ENCODE results near the gene SMG6. TPM values are rescaled to one million over a fixed set of nuclear protein-coding genes. Genes with fewer than 3 reads are reported as not detected.

The SMG6 gene
- total and polyA plus RNA-seq, 2 of the 13 experiments (the other 11 are each of a cell fraction or from before 2014, with no cell fraction given), result 4.6 to 14.6 TPM

DNA sequence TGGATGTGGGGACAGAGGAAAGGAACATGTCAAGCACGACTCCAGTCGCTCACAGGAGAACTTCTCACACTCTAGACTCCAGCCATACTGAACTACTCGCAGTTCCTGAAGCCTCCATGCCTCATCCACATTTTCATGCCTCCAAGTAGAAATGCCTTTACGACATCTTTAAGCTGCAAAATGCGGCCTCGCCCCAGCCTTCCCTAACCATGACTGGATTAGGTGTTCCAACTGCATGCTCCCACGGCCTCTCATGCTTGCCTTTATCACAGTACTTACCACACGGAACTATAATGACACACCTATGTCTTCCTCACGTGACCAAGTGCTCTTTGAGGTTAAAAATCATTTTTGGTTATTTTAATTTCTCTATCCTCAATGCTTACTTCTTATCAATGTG is 23.9 kb downstream of the SMG6 start (continued):
- TF ChIP-seq, protein P1, sequence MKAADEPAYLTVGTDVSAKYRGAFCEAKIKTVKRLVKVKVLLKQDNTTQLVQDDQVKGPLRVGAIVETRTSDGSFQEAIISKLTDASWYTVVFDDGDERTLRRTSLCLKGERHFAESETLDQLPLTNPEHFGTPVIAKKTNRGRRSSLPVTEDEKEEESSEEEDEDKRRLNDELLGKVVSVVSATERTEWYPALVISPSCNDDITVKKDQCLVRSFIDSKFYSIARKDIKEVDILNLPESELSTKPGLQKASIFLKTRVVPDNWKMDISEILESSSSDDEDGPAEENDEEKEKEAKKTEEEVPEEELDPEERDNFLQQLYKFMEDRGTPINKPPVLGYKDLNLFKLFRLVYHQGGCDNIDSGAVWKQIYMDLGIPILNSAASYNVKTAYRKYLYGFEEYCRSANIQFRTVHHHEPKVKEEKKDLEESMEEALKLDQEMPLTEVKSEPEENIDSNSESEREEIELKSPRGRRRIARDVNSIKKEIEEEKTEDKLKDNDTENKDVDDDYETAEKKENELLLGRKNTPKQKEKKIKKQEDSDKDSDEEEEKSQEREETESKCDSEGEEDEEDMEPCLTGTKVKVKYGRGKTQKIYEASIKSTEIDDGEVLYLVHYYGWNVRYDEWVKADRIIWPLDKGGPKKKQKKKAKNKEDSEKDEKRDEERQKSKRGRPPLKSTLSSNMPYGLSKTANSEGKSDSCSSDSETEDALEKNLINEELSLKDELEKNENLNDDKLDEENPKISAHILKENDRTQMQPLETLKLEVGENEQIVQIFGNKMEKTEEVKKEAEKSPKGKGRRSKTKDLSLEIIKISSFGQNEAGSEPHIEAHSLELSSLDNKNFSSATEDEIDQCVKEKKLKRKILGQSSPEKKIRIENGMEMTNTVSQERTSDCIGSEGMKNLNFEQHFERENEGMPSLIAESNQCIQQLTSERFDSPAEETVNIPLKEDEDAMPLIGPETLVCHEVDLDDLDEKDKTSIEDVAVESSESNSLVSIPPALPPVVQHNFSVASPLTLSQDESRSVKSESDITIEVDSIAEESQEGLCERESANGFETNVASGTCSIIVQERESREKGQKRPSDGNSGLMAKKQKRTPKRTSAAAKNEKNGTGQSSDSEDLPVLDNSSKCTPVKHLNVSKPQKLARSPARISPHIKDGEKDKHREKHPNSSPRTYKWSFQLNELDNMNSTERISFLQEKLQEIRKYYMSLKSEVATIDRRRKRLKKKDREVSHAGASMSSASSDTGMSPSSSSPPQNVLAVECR (CRISPR knock-in tag; IDR thresholded peaks at IDR 0.05; ENCODE audit: borderline replicate concordance), result no peak
- TF ChIP-seq, protein P2, sequence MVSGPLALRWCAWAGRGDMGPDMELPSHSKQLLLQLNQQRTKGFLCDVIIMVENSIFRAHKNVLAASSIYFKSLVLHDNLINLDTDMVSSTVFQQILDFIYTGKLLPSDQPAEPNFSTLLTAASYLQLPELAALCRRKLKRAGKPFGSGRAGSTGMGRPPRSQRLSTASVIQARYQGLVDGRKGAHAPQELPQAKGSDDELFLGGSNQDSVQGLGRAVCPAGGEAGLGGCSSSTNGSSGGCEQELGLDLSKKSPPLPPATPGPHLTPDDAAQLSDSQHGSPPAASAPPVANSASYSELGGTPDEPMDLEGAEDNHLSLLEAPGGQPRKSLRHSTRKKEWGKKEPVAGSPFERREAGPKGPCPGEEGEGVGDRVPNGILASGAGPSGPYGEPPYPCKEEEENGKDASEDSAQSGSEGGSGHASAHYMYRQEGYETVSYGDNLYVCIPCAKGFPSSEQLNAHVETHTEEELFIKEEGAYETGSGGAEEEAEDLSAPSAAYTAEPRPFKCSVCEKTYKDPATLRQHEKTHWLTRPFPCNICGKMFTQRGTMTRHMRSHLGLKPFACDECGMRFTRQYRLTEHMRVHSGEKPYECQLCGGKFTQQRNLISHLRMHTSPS (CRISPR knock-in tag; IDR thresholded peaks at IDR 0.05; ENCODE audit: low read depth), result no peak

DNA sequence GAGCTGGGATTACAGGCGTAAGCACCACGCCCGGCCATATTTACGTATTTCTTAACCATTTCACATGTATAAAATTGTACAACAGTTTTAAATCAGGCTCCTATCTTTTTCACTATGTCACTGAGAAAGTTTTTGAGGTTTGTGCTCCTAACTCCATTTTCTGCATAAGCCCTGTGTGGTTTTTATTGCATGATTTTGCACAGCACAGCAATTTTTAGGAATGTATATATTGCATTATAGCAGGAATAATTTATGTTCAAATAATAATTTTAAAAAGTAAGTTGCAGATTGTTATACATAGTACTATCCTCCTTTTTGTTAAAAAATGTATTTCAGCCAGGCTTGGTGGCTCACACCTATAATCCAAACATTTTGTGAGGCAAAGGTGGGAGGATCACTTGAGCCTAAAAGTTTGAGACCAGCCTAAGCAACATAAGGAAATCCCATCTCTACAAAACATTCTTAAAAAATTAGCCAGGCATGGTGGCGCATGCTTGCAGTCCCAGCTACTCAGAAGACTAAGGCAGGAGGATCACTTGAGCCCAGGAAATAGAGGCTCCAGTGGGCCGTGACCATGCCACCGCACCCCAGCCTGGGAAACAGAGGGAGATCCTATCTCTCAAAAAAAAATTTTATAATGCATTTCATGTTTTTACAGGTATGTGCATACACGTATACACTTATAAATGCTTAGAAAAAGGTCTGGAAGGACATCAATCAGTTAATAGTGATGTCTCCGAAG is 26.0 kb downstream of the SMG6 start:
- H3K27ac ChIP-seq (ENCODE audit: extremely low read length, insufficient read depth, low read length), result no peak overlapping the region
- H3K36me3 ChIP-seq (replicated peaks in 1 of 2; ENCODE audit: control insufficient read depth in 1 of 2, insufficient read depth in 2 of 2, low read length in 2 of 2), result peaks cover 18 to 43% of the 10 kb centered on the region in 2 experiments
- in situ Hi-C loops (cut with HindIII; ENCODE audit: extremely low pct_ligation_motif_present, low pct_unique_long_range_greater_than_20kb), result no loop called here
- H2AFZ ChIP-seq (ENCODE audit: low read length), result no peak overlapping the region
- ATAC-seq (no peak), DNase-seq (ENCODE audit: low spot score) (no peak), FAIRE-seq (no peak)
- H3K79me2 ChIP-seq (ENCODE audit: insufficient read depth, low read length), result no peaks in the 10 kb centered on the region
- ChIA-PET POLR2A (no interaction called here), CTCF (ENCODE audit: low intra/inter-chr PET ratio, low total read pairs) (no interaction called here)
- H3K4me3 ChIP-seq (replicated peaks in 1 of 3; ENCODE audit: insufficient read depth in 1 of 3, low read depth in 2 of 3, low read length in 3 of 3), result no peak overlapping the region
- no peaks in the 10 kb centered on the region; the same call in 1 of the 2 replicates for H4K20me1 ChIP-seq (ENCODE audit: insufficient read depth, low read length)
- BruUV-seq (replicated peaks), result no TSS peak
- WGBS (ENCODE audit: low lambda C conversion rate), result 95% methylated on average over 9 of the region's 9 CpGs
- H3K4me2 ChIP-seq (ENCODE audit: low read depth, low read length), result no peak overlapping the region
- H3K9ac ChIP-seq (ENCODE audit: insufficient read depth, low read depth, low read length), result no peak overlapping the region
- no peaks in the 10 kb centered on the region for H3K4me1 ChIP-seq (ENCODE audit: insufficient read depth, low read length)
- H3K9me3 ChIP-seq (ENCODE audit: low read length), result no peaks in the 10 kb centered on the region
- H3K27me3 ChIP-seq (ENCODE audit: control insufficient read depth in 1 of 2, insufficient read depth in 2 of 2, low read length in 2 of 2), result no peaks in the 10 kb centered on the region
- intact Hi-C loops (cut with micrococcal nuclease; ENCODE audit: unreplicated experiment), result no loop called here
- TF ChIP-seq JUN (CRISPR knock-in tag; IDR thresholded peaks at IDR 0.05) (no peak), ZNF274 (CRISPR knock-in tag; IDR thresholded peaks at IDR 0.05) (no peak), ZFP37 (CRISPR knock-in tag; IDR thresholded peaks at IDR 0.05; ENCODE audit: borderline replicate concordance) (no peak), POLR2AphosphoS2 (IDR thresholded peaks at IDR 0.05; ENCODE audit: low read depth, low read length) (no peak), HNRNPL (IDR thresholded peaks at IDR 0.05; ENCODE audit: low read depth, low read length) (no peak), ZNF562 (CRISPR knock-in tag; IDR thresholded peaks at IDR 0.05; ENCODE audit: borderline replicate concordance) (no peak), U2AF2 (IDR thresholded peaks at IDR 0.05; ENCODE audit: low read depth, low read length) (no peak), MAFF (IDR thresholded peaks at IDR 0.05; ENCODE audit: low read depth, low read length) (peak; percentile 59), STAT5B (CRISPR knock-in tag; IDR thresholded peaks at IDR 0.05) (no peak), FOXK1 (CRISPR knock-in tag; IDR thresholded peaks at IDR 0.05; ENCODE audit: borderline replicate concordance, low read depth) (no peak)
- TF ChIP-seq, protein P3, sequence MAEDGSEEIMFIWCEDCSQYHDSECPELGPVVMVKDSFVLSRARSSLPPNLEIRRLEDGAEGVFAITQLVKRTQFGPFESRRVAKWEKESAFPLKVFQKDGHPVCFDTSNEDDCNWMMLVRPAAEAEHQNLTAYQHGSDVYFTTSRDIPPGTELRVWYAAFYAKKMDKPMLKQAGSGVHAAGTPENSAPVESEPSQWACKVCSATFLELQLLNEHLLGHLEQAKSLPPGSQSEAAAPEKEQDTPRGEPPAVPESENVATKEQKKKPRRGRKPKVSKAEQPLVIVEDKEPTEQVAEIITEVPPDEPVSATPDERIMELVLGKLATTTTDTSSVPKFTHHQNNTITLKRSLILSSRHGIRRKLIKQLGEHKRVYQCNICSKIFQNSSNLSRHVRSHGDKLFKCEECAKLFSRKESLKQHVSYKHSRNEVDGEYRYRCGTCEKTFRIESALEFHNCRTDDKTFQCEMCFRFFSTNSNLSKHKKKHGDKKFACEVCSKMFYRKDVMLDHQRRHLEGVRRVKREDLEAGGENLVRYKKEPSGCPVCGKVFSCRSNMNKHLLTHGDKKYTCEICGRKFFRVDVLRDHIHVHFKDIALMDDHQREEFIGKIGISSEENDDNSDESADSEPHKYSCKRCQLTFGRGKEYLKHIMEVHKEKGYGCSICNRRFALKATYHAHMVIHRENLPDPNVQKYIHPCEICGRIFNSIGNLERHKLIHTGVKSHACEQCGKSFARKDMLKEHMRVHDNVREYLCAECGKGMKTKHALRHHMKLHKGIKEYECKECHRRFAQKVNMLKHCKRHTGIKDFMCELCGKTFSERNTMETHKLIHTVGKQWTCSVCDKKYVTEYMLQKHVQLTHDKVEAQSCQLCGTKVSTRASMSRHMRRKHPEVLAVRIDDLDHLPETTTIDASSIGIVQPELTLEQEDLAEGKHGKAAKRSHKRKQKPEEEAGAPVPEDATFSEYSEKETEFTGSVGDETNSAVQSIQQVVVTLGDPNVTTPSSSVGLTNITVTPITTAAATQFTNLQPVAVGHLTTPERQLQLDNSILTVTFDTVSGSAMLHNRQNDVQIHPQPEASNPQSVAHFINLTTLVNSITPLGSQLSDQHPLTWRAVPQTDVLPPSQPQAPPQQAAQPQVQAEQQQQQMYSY (CRISPR knock-in tag; IDR thresholded peaks at IDR 0.05), result no peak

All from HepG2 (cell line).